NCI-H446 treated with DMSO at 0.1 percent for 48 hours (cell line): ENCODE results near the gene SART1.
"Not testable (repeated sequence)": the region's sequence is repeated elsewhere in the genome, so short reads cannot be mapped to it uniquely, and the experiment has no call there.

Source experiments
- DNase-seq: peaks from one replicate; lab custom pipeline; 2025; lab: John Stamatoyannopoulos, UW

The SART1 gene

DNA sequence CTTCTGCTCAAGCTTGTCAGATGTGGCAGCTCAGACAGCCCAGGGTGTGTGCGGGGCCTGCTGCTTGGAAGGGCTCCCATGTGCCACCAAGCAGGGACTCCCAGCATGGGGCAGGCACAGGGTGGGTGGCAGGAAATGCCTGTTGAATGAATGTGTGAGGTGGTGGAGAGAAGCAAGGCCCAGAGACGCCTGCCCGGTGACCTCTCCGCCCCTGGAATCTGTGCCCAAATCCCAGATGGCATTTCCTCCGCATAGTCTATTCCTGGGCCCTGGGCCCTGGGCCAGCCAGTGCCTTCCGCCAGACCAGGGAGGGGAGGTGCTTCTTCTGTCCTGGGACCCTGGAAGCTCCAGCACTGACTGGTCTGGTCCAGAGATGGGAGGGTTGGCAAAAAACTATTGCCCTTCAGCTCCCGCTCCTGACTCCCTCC, 53.9 kb downstream of the SART1 start:
- no peak for DNase-seq

DNA sequence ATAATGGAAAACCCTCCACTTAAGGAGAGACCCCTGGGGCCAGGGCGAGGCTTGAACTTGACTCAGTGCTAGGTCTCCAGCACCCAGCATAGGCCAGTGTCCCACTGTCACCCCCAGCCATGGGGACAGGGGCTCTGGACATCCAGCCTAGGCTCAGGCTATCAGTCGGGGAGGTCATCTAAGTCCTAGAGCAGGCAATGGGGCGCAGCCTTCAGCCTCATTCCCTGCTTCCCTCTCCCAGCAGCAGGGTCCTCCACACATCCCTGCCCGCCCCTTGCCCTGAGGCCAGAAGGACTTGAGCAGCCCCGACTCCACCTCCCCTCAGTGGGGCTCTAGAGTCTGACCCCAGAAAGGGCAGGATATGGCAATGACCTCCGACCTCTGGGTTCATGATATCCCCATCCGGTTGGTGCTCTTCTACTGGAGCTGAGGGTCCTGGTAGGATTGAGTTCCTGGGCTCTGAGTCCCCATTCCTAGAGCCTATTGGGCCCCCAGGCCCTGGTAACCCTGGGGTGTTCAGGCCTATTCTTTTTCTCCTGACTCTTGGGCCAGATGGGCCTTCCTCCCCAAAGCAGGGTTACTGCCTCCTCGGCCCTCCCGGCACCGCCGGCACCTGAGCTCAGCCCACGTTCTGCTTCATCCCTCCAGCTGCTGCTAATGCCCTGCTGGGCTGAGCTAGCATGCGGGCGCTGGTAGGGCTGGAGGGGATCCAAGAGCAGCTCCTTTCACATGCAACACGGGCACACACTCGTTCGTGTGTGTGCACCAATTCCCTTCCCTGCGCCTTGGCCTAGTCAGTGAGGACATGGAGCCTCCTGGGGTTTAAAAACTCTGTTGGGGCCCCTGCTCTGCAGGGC, 54.6 kb downstream of the SART1 start:
- no peak for DNase-seq

DNA sequence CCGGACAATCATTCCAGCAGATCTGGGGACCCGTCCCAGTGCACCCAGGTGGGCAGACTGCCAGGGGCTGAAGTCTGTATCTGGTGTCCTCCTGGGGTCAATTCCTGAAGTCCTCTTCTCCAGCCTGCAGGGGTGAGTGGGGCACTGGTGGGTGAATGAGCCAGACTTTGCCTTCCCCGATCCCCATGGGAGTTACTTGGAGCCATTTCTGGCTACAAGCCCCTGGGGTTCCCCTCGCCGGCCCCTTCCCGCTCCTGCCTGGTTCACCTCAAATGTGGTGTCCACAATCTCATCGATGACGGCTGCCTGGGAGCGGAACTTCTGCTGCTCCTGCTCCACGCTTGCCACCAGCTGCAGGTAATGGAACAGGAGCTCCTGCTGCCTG, 55.3 kb downstream of the SART1 start:
- DNase-seq = no peak

DNA sequence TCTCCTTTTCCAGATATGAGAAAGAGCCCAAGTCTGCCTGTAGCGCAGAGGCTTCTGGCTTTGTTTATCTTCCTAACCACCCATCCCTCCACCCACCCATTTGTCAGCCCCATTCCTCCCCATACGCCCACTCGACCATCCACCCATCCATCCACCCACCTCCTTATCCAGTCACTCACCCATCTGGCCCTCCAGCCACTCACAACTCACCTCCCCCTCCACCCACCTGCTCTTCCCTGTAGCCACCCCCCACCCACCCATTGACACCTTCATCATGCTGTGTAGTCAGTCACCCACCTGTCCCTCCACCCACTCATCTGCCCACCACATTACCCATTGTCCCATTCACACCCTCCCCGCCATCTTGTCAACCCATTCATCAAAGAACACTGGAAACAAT, 55.8 kb downstream of the SART1 start:
- DNase-seq = no peak

DNA sequence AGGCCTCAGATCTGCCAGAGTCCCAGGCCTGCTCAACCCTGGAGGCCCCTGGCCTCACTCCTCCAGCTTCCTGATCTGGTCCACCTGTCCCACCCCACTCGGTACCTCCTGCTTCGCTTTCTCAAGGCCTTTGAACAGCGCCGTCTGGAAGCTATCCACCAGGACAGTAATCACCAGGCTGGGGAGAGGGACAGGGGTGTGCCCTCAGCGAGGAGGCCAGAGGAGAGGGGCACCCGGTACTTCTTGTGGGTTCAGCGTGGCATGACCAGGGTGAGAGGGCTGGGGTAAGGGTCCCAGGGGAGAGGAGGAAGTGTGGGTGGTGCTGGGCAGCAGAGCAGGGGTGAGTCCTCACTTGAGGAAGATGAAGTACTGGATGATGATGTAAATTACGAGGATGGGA, 58.7 kb downstream of the SART1 start:
- no peak for DNase-seq

DNA sequence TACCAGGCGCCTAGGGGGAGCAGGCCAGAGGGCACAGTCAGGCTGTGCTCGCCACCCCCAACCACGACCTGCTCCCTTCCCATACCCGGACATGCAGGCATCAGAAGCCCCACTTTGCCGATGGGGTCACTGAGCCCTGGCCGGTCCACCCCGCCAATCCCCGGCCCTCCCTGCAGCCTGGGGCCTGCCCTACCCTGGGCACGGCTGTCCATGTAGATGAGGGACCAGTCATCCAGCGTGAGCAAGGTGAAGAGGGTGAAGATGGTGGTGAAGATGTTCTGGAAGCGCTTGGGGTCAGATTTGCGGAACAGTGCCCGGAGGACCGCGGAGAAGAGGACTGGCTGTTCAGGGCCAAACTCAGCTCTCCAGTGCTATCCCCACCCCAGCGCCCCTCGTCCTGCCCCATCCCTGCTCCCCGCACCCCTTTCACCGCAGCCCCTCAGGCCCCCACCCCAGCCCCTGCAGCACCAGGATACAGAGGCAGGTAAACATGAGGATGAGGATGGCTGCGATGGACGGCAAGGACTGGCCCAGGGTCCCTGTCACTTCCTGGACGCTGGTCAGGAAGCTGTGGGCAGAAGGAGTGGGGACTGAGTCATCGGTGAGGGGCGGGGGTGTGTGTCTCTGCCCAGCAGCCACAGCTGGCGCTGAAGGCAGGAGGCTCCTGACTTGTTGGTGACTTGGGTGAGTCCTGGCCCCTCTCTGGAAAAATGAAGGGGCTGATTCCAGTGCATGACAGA, 59.3 kb downstream of the SART1 start:
- DNase-seq = no peak

DNA sequence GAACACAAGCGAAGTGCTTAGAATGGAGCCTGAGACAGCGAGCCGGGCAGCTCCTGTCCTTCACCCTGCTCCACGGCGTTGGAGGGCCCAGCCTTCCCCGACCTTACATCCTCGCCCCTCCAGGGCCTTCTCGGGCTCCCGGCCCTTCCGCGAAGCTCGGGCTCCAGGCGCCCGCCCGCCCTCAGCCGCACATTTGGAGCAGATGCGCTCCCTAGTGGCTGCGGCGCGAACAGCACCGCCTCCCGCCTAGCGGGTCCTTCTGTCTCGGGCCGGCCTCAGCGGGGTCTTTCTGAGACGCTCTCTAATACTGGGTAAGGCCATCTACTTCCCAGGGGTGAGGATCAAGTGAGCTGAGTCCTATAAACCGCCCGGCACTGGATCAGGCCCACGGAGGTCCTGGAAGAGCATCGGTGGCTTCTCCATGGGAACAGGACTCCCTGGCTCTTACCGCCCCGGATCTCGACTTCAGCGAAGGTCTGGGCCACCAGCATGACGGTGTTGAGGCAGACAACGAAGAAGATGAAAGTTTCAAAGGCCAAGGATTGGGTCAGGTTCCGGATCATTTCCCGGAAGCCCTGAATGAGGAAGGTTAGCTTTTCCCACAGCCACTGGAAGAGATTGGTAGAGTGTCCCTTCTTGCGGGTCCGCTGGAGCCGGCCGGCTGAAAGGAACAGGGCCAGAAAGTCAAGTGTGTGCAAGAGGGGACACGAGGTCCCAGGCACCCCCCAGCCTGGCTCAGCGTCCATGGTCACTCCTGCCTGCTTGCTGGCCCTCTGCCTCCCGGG, 61.1 kb downstream of the SART1 start:
- no peak for DNase-seq

DNA sequence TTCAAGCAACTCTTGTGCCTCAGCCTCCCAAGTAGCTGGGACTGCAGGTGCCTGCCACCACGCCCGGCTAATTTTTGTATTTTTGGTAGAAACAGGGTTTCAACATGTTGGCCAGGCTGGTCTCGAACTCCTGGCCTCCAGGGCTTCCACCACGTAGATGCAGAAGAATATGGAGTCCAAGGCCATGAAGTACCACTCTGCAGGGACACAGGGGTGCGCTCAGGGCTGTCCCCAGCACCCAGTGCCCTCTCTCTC, 61.6 kb downstream of the SART1 start:
- DNase-seq = not testable (repeated sequence)

DNA sequence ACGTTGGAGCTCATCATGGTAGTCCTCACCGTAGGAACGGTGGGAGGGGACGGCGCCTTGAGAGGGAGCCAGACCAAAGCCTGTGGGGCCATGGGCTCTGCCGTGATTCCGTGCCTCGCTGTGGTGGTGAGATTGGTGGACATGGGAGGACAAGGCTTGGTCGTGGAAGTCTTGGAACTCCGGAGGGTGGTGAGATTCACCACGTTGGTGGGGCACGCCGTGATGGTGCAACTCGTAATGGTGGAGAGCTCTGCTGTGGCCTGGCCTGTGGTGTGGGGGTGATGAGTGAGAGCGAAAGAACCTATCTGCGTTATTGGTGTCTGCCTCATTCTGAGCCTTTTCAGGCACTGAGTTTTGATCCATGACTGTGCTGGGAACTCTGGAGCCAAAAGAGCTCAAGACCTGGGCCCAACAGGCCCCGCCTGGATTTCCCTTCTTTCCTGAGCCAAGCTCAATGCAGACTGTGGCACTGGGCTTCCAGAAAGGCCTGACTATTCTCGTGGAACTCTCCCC, 64.5 kb downstream of the SART1 start, which contains the start of gene CATSPER1:
CATSPER1 (minus strand) TSS at position 463 of the 513 bp plus-strand sequence; CDS start at position 363, 100 bp downstream.
- no peak for DNase-seq
